ENCODE data around the gene PPA2.
A peak's percentile ranks its signal among the peaks of the same experiment; 100 is the strongest.
"Not testable (repeated sequence)": the region's sequence is repeated elsewhere in the genome, so short reads cannot be mapped to it uniquely, and the experiment has no call there.

PPA2 gene

GRCh38 chr4:105473324-105474098 lies at the start of gene PPA2:
PPA2 (minus strand) TSS chr4:105474062; CDS start chr4:105474050, 12 bp downstream.
- peak; percentile 90 for DNase-seq (ENCODE audit: low spot score)

- peak; percentile 70 for DNase-seq (ENCODE audit: low spot score)
Measured at GRCh38 chr4:105520819-105521790, 47.2 kb upstream of the PPA2 start.

GRCh38 chr4:105510245-105510644 lies 36.4 kb upstream of the PPA2 start:
- DNase-seq (ENCODE audit: low spot score): no peak

- DNase-seq (ENCODE audit: low spot score): no peak
Measured at GRCh38 chr4:105509714-105510113, 35.9 kb upstream of the PPA2 start.

- no peak for DNase-seq (ENCODE audit: low spot score)
Measured at GRCh38 chr4:105509291-105509690, 35.4 kb upstream of the PPA2 start.

GRCh38 chr4:105504744-105505143 lies 30.9 kb upstream of the PPA2 start:
- DNase-seq (ENCODE audit: low spot score): no peak

- no peak for DNase-seq (ENCODE audit: low spot score)
Measured at GRCh38 chr4:105503484-105503883, 29.6 kb upstream of the PPA2 start.

GRCh38 chr4:105496899-105497298 lies 23.0 kb upstream of the PPA2 start:
- DNase-seq (ENCODE audit: low spot score): no peak

- no peak for DNase-seq (ENCODE audit: low spot score)
Measured at GRCh38 chr4:105495667-105496066, 21.8 kb upstream of the PPA2 start.

GRCh38 chr4:105490523-105490922 lies 16.7 kb upstream of the PPA2 start:
- no peak for DNase-seq (ENCODE audit: low spot score)

GRCh38 chr4:105483840-105484239 lies 10.0 kb upstream of the PPA2 start:
- no peak for DNase-seq (ENCODE audit: low spot score)

- DNase-seq (ENCODE audit: low spot score): peak; percentile 92
Measured at GRCh38 chr4:105474099-105474518, 247 bp upstream of the PPA2 start.

- DNase-seq (ENCODE audit: low spot score): no peak
Measured at GRCh38 chr4:105472871-105473323, 965 bp downstream of the PPA2 start.

- DNase-seq (ENCODE audit: low spot score): peak; percentile 86
Measured at GRCh38 chr4:105471566-105472176, 2.2 kb downstream of the PPA2 start.

- DNase-seq (ENCODE audit: low spot score): no peak
Measured at GRCh38 chr4:105470766-105471165, 3.1 kb downstream of the PPA2 start.

- DNase-seq (ENCODE audit: low spot score): no peak
Measured at GRCh38 chr4:105469736-105470135, 4.1 kb downstream of the PPA2 start.

- DNase-seq (ENCODE audit: low spot score): no peak
Measured at GRCh38 chr4:105466580-105466979, 7.3 kb downstream of the PPA2 start.

- not testable (repeated sequence) for DNase-seq (ENCODE audit: low spot score)
Measured at GRCh38 chr4:105464563-105464962, 9.3 kb downstream of the PPA2 start.

GRCh38 chr4:105462576-105462975 lies 11.3 kb downstream of the PPA2 start:
- no peak for DNase-seq (ENCODE audit: low spot score)

GRCh38 chr4:105461621-105462382 lies 12.1 kb downstream of the PPA2 start:
- DNase-seq (ENCODE audit: low spot score): no peak

GRCh38 chr4:105461221-105461620 lies 12.6 kb downstream of the PPA2 start:
- no peak for DNase-seq (ENCODE audit: low spot score)

- DNase-seq (ENCODE audit: low spot score): no peak
Measured at GRCh38 chr4:105460306-105460705, 13.6 kb downstream of the PPA2 start.
